WERI-Rb-1 (cell line): Measurements from ENCODE around the gene CELSR1.

Experiments used
- DNase-seq: peaks from one replicate; pipeline ENCODE4 v3.0.0-alpha.2; 2020
- H3K27ac ChIP-seq: fragments of 250-450 bp; sonication (Bioruptor Pico); 2 replicates; pipeline ENCODE4 v1.5.1; 2020; ENCODE audit warnings: mild to moderate bottlenecking, moderate library complexity
- H3K27me3 ChIP-seq: fragments of 250-450 bp; sonication (Bioruptor Pico); 2 replicates; pipeline ENCODE4 v1.5.1; 2021; ENCODE audit warnings: mild to moderate bottlenecking, low read depth, moderate library complexity; ENCODE audit not compliant: insufficient read depth, severe bottlenecking
- H3K36me3 ChIP-seq: fragments of 250-450 bp; sonication (Bioruptor Pico); 2 replicates; pipeline ENCODE4 v1.5.1; 2020; ENCODE audit warnings: mild to moderate bottlenecking, moderate library complexity
- H3K4me3 ChIP-seq: 2 replicates; pipeline ENCODE4 v1.5.1; 2011; ENCODE audit warnings: low read depth, mild to moderate bottlenecking, control low read depth, low read length
- H3K9me3 ChIP-seq: fragments of 250-450 bp; sonication (Bioruptor Pico); 2 replicates; pipeline ENCODE4 v1.5.1; 2021; ENCODE audit warnings: mild to moderate bottlenecking, moderate library complexity; ENCODE audit not compliant: severe bottlenecking
- CTCF ChIP-seq: IDR thresholded peaks from 2 replicates; pipeline ENCODE4 v1.5.1; 2011; ENCODE audit warnings: low read depth, mild to moderate bottlenecking, control low read depth, inconsistent platforms, low read length

The CELSR1 gene

GRCh38 chr22:46378426-46379065 lies 158.9 kb downstream of the CELSR1 start:
- no peak for TF ChIP-seq CTCF
- Histone ChIP-seq H3K27me3 (no peaks in the 10 kb centered on the region), H3K36me3 (no peaks in the 10 kb centered on the region), H3K9me3 (peaks cover 3% of the 10 kb centered on the region), H3K4me3 (no peak overlapping the region), H3K27ac (no peak overlapping the region)
- no peak for DNase-seq

- no peak for TF ChIP-seq CTCF
- no peak overlapping the region for H3K27ac ChIP-seq
- no peak for DNase-seq
- no peaks in the 10 kb centered on the region for H3K27me3 ChIP-seq
- H3K36me3 ChIP-seq = no peaks in the 10 kb centered on the region
- peaks cover 3% of the 10 kb centered on the region for H3K9me3 ChIP-seq
- H3K4me3 ChIP-seq = no peak overlapping the region
Observed at GRCh38 chr22:46377525-46378425, 159.6 kb downstream of the CELSR1 start.

GRCh38 chr22:46376908-46377524 lies 160.4 kb downstream of the CELSR1 start:
- Histone ChIP-seq H3K27me3 (no peaks in the 10 kb centered on the region), H3K4me3 (no peak overlapping the region), H3K9me3 (peaks cover 3% of the 10 kb centered on the region), H3K36me3 (no peaks in the 10 kb centered on the region), H3K27ac (no peak overlapping the region)
- DNase-seq = no peak
- no peak for TF ChIP-seq CTCF

GRCh38 chr22:46376111-46376510 lies 161.3 kb downstream of the CELSR1 start:
- no peaks in the 10 kb centered on the region for H3K36me3 ChIP-seq
- TF ChIP-seq CTCF = no peak
- no peak overlapping the region for H3K4me3 ChIP-seq
- peaks cover 3% of the 10 kb centered on the region for H3K9me3 ChIP-seq
- no peaks in the 10 kb centered on the region for H3K27me3 ChIP-seq
- H3K27ac ChIP-seq = no peak overlapping the region
- DNase-seq = no peak

GRCh38 chr22:46374663-46375474 lies 162.6 kb downstream of the CELSR1 start:
- Histone ChIP-seq H3K27me3 (no peaks in the 10 kb centered on the region), H3K36me3 (no peaks in the 10 kb centered on the region), H3K9me3 (peaks cover 3% of the 10 kb centered on the region), H3K27ac (no peak overlapping the region), H3K4me3 (no peak overlapping the region)
- TF ChIP-seq CTCF = no peak
- no peak for DNase-seq
